ENCODE results near the gene SINHCAF. TPM values are rescaled to one million over a fixed set of nuclear protein-coding genes. Genes with fewer than 3 reads are reported as not detected.

The SINHCAF gene
- total RNA-seq, 1 experiment from 2014 or later = 497 TPM

GRCh38 chr12:31234053-31234840 lies 91.7 kb downstream of the SINHCAF start:
- H4K20me1 ChIP-seq (ENCODE audit: control insufficient read depth, insufficient read depth, insufficient read length) = no peaks in the 10 kb centered on the region
- no peak overlapping the region for H3T11ph ChIP-seq (ENCODE audit: low read length)
- H3K27ac ChIP-seq (ENCODE audit: insufficient read length, low read depth, low read length) = no peak overlapping the region
- no peak overlapping the region for H3K9ac ChIP-seq (ENCODE audit: extremely low read depth, insufficient read length, low read length)
- H3K4me1 ChIP-seq (ENCODE audit: insufficient read depth, low read length) = no peaks in the 10 kb centered on the region
- Mint-ChIP-seq H3K27me3 (ENCODE audit: low read depth) (peaks cover 22% of the 10 kb centered on the region), H3K4me3 (no peak overlapping the region), H3K9me3 (peaks cover 8% of the 10 kb centered on the region in 2 experiments; a peak in 3 of 5 replicates), H3K27ac (peak overlapping the region in 1 of 3 experiments; percentile 43; a peak in 1 of 7 replicates), H3K4me1 (peaks cover 28 to 32% of the 10 kb centered on the region in 2 experiments), H3K36me3 (ENCODE audit: insufficient read depth in 1 of 3, low read depth in 3 of 3) (peaks cover 0 to 4% (median 4%) of the 10 kb centered on the region in 3 experiments; a peak in 1 of 7 replicates)
- no peak overlapping the region for H2BK15ac ChIP-seq (ENCODE audit: low read depth, low read length)
- no peak overlapping the region for H3K14ac ChIP-seq (ENCODE audit: insufficient read depth, low read length)
- no peak overlapping the region for H4K8ac ChIP-seq (replicated peaks; ENCODE audit: insufficient read length, low read depth, low read length)
- no peaks in the 10 kb centered on the region for H3K79me1 ChIP-seq (ENCODE audit: insufficient read depth, low read depth, low read length, poor library complexity, severe bottlenecking)
- H3K23me2 ChIP-seq (ENCODE audit: insufficient read length, low read depth, low read length, poor library complexity, severe bottlenecking) = no peaks in the 10 kb centered on the region
- H4K91ac ChIP-seq (ENCODE audit: insufficient read length, low read depth, low read length) = no peak overlapping the region
- H2BK20ac ChIP-seq (ENCODE audit: low read depth, low read length, poor library complexity, severe bottlenecking) = no peak overlapping the region
- H2AFZ ChIP-seq (ENCODE audit: low read length) = no peak overlapping the region
- TF ChIP-seq, protein P1, sequence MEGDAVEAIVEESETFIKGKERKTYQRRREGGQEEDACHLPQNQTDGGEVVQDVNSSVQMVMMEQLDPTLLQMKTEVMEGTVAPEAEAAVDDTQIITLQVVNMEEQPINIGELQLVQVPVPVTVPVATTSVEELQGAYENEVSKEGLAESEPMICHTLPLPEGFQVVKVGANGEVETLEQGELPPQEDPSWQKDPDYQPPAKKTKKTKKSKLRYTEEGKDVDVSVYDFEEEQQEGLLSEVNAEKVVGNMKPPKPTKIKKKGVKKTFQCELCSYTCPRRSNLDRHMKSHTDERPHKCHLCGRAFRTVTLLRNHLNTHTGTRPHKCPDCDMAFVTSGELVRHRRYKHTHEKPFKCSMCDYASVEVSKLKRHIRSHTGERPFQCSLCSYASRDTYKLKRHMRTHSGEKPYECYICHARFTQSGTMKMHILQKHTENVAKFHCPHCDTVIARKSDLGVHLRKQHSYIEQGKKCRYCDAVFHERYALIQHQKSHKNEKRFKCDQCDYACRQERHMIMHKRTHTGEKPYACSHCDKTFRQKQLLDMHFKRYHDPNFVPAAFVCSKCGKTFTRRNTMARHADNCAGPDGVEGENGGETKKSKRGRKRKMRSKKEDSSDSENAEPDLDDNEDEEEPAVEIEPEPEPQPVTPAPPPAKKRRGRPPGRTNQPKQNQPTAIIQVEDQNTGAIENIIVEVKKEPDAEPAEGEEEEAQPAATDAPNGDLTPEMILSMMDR (conservative IDR thresholded peaks at IDR 0.05) = no peak
- no peak overlapping the region for H2BK5ac ChIP-seq (ENCODE audit: insufficient read length, low read length)
- no peak overlapping the region for H3K56ac ChIP-seq (ENCODE audit: insufficient read length, low read depth, low read length)
- H2AK5ac ChIP-seq (ENCODE audit: insufficient read length, low read length) = no peak overlapping the region
- no peak overlapping the region for H4K5ac ChIP-seq (ENCODE audit: insufficient read length, low read depth, low read length)
- no peak overlapping the region for H3K4me2 ChIP-seq (ENCODE audit: insufficient read depth, insufficient read length, low read length)
- no peaks in the 10 kb centered on the region for H3K9me3 ChIP-seq (ENCODE audit: control insufficient read depth, low read depth, low read length)
- H3K79me2 ChIP-seq (ENCODE audit: insufficient read depth, low read length) = no peaks in the 10 kb centered on the region
- H3K23ac ChIP-seq (ENCODE audit: insufficient read length, low read depth, low read length) = no peak overlapping the region
- H2BK12ac ChIP-seq (ENCODE audit: insufficient read length, low read depth, low read length) = no peak overlapping the region
- no peak overlapping the region for H3K4ac ChIP-seq (ENCODE audit: low read depth, low read length)
- no peak overlapping the region for H3K18ac ChIP-seq (ENCODE audit: insufficient read length, low read depth, low read length)
- H2BK120ac ChIP-seq (ENCODE audit: low read depth, low read length, poor library complexity, severe bottlenecking) = no peak overlapping the region
- DNase-seq = no peak
- no CpG with 5 or more reads among the region's 14 CpGs for WGBS (ENCODE audit: extremely low coverage, insufficient read length, low lambda C conversion rate)
- no peaks in the 10 kb centered on the region for H3K27me3 ChIP-seq (ENCODE audit: insufficient read depth, low read length)

Data from H9 (cell line).